Stimulated activated CD4-positive, alpha-beta T cell treated with anti-CD3 and anti-CD28 coated beads, Interleukin-2, amount 100 ng/mL, for 48 hours (primary cell): Measurements from ENCODE around the gene BICRA.
"Not testable (repeated sequence)": the region's sequence is repeated elsewhere in the genome, so short reads cannot be mapped to it uniquely, and the experiment has no call there.

Source experiments
- DNase-seq, 2 donors: peaks; one replicate each; pipeline ENCODE4 v3.0.0-alpha.2; 2020

Gene BICRA

GRCh38 chr19:47631681-47632446 is 22.9 kb downstream of the BICRA start:
- no peak for DNase-seq

GRCh38 chr19:47633517-47633916 is 24.6 kb downstream of the BICRA start:
- no peak for DNase-seq

GRCh38 chr19:47633996-47634395 is 25.1 kb downstream of the BICRA start:
- DNase-seq, result no peak

- DNase-seq, result not testable (repeated sequence)
These were observed 26.3 kb downstream of the BICRA start for GRCh38 chr19:47635152-47635754.

GRCh38 chr19:47637550-47637949 is 28.6 kb downstream of the BICRA start:
- no peak for DNase-seq

GRCh38 chr19:47641891-47642485 is 33.1 kb downstream of the BICRA start:
- no peak for DNase-seq

- DNase-seq, result no peak
These were observed 34.3 kb downstream of the BICRA start for GRCh38 chr19:47643281-47643680.

- no peak for DNase-seq
These were observed 35.3 kb downstream of the BICRA start for GRCh38 chr19:47644199-47644598.

- DNase-seq, result no peak
These were observed 36.0 kb downstream of the BICRA start for GRCh38 chr19:47644743-47645482.

- no peak for DNase-seq
These were observed 38.0 kb downstream of the BICRA start for GRCh38 chr19:47646924-47647323.

- no peak for DNase-seq
These were observed 40.7 kb downstream of the BICRA start for GRCh38 chr19:47649588-47649987.

GRCh38 chr19:47650700-47651099 is 41.8 kb downstream of the BICRA start:
- no peak for DNase-seq

- no peak for DNase-seq
These were observed 42.2 kb downstream of the BICRA start for GRCh38 chr19:47651132-47651531.

- DNase-seq, result no peak
These were observed 42.8 kb downstream of the BICRA start for GRCh38 chr19:47651691-47652090.

GRCh38 chr19:47652285-47652684 is 43.4 kb downstream of the BICRA start:
- DNase-seq, result no peak

- no peak for DNase-seq
These were observed 44.9 kb downstream of the BICRA start for GRCh38 chr19:47653856-47654255.

- no peak for DNase-seq
These were observed 48.8 kb downstream of the BICRA start for GRCh38 chr19:47657719-47658118.

GRCh38 chr19:47658431-47659348 is 49.8 kb downstream of the BICRA start:
- no peak for DNase-seq

GRCh38 chr19:47660435-47660832 is 51.5 kb downstream of the BICRA start:
- no peak for DNase-seq

GRCh38 chr19:47661161-47661560 is 52.2 kb downstream of the BICRA start:
- DNase-seq, result no peak

- no peak for DNase-seq
These were observed 52.7 kb downstream of the BICRA start for GRCh38 chr19:47661611-47662010.

GRCh38 chr19:47663435-47663910 is 54.5 kb downstream of the BICRA start:
- DNase-seq, result no peak
